ENCODE data around the gene DDX51. TPM values are rescaled to one million over a fixed set of nuclear protein-coding genes. Genes with fewer than 3 reads are reported as not detected.

DDX51 gene
- total RNA-seq (2014; rRNA removed; shearing (Covaris generic)) = 10.5 and 11.8 TPM in 2 replicates
- polyA plus RNA-seq (2015; cell fraction: cytosol; rRNA removed) = 5.6 and 6.6 TPM in 2 replicates
- 34.2 and 56.3 TPM in 2 replicates for polyA plus RNA-seq (2015; cell fraction: nucleus; rRNA removed)

DNA sequence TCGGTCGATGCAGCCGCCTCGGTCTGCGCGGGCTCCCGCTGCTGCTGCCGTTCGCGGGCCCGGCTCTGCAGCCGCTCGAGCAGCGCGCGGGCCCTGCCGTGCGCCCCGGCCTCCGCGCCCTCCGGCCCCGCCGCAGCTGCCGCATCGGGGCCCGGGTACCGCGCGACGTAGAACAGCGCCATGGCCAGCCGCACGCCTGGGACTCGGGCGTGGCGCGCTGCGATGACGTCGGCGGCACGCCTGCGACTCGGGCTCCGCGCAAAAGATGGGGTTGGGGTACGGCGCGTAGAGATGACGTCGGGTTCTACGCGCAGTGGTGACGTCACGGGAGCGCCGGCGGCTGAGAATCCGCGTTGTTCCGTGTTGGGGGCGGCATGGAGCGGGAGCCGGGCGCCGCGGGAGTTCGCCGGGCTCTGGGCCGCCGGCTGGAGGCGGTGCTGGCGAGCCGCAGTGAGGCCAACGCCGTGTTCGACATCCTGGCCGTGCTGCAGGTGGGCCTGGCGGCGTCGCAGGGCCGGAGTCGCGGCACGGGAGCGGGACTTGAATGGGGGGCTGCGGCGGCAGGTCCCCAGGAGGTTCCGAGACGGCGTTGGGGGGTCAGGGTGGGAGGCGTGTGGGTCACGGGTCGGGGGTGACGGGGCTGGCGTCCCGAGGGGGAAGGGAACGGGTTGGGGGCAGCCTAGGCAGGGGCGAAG is at the start of gene DDX51, which contains the start of gene NOC4L:
Gene DDX51, minus strand, starts transcription at position 205 of the 695 bp plus-strand sequence. Its CDS starts 23 bp downstream, at position 182.
Gene NOC4L, plus strand, starts transcription at position 343 of the 695 bp plus-strand sequence. Its CDS starts 32 bp downstream, at position 375.
- peak; percentile 89 for DNase-seq (ENCODE audit: low read depth)

DNA sequence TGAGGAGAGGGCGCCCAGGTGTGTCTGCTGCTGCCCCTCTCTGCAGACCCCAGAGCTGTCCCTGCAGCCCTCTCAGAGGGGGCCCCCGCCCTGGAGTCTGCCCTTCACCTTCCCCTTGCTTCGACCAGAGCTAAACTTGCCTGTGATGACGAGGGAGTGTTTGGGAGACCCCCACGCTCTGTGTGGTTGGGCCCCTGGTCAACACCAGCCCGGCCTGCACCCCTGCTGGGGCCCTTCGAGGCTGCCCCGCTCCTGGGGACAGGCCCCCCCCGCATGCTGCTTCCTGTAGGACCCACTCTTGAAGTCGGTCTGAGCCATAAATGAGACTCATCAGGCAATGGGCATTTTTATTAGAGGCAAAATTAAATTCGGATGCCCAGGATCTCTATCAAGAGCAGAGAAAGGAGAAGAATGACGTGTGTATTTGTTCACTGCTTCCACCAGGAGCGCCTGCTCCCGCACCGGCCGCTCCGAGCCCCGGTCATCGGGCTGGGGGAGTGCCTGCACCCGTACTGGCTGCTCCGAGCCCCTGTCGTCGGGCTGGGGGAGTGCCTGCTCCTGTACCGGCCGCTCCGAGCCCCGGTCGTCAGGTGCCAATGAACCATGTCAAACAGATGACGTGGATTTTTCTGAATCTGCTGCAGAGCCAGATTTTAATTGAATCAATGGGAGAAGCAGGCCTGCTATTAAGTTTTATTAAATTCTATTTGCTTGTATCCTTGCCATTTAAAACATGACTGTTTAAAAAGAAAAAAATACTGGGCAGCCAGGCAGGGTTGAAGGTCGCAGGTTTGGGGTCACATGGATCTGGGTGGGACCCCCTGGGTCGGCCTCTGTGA is 47.8 kb upstream of the DDX51 start:
- DNase-seq (ENCODE audit: low read depth) = no peak

DNA sequence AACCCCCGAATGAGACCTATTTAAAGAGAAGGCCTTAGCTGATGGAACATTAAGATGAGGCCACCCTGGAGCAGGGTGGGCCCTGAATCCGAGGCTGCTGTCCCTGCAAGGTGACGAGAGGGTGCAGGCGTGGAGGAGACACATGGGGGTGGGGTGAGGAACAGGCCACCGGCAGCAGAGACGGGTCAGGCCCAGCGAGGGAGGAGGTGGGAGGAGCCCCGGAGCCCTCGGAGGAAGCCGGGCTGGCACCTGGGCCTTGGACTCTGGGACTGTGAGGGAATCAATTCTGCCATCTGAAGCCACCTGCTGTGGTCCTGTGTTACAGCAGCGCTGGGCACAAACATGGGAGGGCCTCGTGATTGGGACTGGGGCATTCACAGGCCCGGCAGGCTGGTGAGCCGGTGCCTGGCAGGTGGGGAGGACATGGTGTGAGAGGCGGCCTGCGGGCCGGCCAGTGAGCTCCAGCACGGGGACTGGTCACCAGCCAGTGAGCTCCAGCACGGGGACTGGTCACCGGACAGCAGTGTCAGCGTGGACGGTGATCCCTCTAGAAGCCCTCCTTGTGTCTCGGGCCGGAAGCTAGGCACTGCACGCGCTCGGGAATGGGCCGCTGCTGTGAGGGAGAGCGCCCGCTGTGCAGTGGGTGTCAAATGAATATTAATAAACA is 46.8 kb upstream of the DDX51 start:
- DNase-seq (ENCODE audit: low read depth) = no peak

DNA sequence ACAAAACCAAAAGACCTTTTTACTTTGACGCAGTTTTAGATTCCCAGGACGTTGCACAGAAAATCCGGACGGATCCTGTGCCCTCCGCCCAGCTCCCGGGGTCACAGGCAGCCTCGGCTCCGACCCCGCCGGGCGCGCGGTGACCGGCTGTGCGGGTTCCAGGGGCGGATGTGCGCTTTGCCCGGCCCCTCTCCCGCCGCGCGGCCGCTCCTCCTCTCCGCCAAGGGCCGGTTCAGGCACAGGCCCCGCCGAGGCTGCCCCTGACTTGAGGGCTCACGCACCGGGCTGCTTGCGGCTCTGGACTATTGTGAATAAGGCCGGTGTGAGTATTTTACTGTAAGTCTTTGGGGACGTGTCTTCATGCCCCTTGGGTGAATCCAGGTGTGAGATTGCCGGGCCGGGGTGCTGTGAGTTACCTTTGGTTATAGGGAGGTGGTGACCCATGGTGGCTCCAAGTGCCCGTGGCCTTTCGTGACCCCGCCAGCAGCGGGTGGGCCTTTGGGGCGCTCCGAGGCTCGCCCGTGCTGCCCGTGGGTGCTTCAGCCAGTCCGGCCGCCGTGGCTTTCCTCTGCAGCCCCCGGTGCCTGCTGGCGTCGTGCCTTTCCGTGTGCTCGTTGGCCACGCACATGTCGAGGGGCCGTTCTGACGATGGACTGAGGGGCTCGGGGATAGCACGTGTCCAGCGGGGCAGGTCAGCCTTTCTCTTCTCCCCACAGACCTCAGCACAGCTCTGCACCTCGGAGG is 46.1 kb upstream of the DDX51 start:
- DNase-seq (ENCODE audit: low read depth) = no peak

DNA sequence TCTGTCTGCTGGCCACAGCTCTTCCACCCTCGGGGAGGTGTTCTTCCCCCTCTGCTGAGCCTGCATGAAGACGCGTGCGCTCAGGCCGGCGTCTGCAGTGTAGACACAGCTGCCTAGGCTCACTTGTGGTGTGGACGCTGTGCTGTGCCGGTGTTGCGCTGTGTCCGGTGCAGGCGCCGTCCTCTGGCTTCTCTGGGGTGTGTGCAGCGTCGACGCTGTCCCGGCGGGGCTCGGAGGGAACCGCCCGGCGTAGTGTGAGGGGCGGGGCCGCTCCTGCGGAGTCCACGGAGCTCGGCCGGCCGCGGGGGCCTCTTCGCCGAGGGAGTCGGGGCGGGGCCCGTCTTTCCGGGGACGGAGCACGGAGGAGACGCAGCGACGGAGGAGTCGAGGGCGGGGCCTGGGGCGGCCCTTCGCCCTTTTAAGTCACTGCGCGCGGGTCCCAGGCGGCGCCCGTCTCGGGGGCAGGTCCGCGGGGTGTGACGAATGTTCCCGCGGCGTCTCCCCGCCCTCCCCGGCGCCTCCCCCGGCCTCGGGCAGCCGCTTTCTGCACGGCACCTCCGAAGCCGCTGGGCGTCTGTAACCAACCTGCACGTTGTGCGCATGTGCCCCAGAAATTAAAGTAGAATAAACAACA is 45.4 kb upstream of the DDX51 start:
- DNase-seq (ENCODE audit: low read depth) = peak; percentile 24

GRCh38 chr12:132188916-132189325 is 44.8 kb upstream of the DDX51 start:
- DNase-seq (ENCODE audit: low read depth) = no peak

- DNase-seq (ENCODE audit: low read depth) = no peak
Observed at GRCh38 chr12:132188451-132188901, 44.4 kb upstream of the DDX51 start.

- DNase-seq (ENCODE audit: low read depth) = no peak
Observed at GRCh38 chr12:132187646-132188450, 43.7 kb upstream of the DDX51 start.

DNA sequence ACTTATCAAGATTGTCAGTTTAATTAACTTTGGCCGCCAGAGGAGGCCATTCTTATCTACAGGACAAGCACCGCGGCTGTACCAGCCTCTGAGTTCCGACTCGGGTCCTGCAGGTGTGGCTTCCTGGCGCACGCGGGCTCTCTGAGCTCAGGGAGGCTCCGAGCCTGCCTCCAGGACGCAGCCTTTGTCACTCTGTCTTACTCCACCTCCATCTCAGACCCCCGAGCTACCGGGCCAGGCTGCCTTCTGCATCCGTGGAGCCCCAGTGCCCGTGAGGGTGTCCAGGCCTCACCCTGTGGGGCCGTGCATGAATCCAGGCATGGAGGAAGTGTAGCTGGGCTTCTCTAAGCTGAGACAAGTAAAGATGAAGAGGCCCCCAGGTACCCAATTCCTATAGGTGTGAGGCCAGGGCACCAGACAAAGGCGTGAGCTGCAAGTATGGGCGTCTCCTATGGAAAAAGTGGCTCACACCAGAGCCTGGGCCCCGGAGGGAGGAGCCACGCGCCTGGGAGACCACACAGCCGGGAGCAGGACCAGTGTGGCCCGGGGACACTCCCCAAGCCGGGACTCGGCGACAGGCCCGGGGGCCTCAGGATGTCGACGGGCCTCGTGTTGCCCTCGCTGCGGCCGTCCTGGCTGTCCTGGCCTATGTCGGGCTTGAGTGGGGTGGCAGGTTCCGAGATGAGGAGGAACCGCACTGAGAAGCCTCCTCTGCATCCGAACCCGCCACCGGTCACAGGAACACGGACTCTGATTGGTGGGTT is 42.9 kb upstream of the DDX51 start:
- DNase-seq (ENCODE audit: low read depth) = no peak

DNA sequence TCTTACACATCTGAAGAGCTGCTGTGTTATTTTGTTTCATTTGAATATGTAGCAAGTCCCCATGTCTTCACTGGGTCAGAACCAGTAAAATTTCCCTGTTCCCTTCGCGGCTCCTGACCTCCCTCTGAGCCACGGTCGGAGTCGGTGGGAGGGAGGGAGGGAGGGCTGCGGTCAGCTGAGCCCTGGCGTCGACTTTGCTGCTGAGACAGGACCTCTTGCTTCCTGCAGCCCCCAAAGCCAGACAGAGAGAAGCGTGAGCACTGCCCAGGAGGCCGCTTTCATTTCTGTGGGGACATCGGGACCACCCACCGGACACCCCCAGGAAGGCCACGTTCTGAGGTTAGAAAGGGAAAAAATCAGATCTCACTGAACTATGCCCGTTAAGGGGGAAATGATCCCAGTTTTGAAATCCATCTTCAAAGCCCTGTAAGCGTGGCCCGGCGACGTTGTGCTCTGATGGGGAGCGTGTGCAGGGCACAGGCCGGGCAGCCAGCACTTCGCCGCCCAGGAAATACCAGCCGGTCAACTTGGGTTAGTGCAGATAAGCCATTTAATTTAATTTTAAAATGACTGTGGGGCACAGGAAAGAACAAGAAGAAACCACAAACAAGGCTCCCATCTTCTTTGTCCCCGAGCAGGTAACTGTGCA is 42.2 kb upstream of the DDX51 start:
- DNase-seq (ENCODE audit: low read depth) = no peak

- DNase-seq (ENCODE audit: low read depth) = no peak
Observed at GRCh38 chr12:132185705-132186104, 41.6 kb upstream of the DDX51 start.

DNA sequence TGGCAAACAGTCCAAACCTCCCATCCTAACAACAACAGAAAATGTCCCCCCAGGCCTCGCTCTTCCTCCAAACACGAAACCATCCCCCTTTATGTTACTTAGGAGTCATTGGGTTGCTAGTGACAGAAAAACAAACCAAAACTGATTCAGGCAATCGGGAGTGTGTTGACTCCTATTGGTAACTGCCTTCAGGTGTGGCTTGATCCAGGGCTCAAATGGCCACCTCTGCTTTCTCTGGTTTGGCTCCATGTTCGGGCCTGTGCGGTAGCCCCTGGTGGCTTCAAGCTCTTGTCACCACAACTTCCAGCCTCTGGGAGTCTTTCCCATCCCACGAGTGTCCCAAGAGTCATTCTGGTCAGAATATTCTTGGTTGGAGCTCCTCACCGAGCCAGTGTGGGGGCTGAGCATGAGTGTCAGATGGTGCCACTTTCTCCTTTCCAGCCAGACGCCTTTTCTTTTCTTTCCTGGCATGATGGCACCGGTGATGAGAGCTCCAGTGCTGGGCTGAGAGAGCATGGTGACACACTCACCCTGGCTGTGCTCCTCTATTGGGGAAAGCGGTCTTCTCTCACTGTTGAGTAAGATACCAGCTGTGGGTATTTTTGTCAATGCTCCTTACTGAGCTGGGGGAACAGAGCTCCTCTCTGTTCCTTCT is 38.7 kb upstream of the DDX51 start:
- no peak for DNase-seq (ENCODE audit: low read depth)

DNA sequence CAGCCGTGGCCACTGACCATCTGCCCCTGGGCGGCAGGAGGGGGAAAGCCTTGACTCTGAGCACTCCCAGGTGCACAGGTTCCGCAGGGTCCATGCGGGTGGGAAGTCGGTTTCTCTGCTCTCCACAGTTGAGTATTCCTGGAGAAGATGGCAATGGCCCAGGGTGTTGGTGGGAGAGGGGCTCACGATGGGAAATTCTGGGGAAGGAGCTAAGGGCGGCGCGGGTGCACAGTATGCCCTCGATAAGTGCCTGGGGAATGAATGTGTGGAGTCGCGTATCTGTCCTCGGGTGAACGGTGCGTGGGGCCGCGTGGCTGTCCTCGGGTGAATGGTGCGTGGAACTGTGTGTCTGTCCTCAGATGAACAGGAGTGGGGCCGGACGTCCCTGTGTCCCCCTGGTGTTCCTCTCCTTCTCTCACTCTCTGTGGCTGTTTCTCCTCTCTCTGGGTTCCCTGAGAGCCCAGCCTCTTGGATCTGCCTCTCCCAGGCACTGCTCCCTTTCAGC is 38.1 kb upstream of the DDX51 start:
- no peak for DNase-seq (ENCODE audit: low read depth)

- no peak for DNase-seq (ENCODE audit: low read depth)
Observed at GRCh38 chr12:132181570-132182200, 37.6 kb upstream of the DDX51 start.

DNA sequence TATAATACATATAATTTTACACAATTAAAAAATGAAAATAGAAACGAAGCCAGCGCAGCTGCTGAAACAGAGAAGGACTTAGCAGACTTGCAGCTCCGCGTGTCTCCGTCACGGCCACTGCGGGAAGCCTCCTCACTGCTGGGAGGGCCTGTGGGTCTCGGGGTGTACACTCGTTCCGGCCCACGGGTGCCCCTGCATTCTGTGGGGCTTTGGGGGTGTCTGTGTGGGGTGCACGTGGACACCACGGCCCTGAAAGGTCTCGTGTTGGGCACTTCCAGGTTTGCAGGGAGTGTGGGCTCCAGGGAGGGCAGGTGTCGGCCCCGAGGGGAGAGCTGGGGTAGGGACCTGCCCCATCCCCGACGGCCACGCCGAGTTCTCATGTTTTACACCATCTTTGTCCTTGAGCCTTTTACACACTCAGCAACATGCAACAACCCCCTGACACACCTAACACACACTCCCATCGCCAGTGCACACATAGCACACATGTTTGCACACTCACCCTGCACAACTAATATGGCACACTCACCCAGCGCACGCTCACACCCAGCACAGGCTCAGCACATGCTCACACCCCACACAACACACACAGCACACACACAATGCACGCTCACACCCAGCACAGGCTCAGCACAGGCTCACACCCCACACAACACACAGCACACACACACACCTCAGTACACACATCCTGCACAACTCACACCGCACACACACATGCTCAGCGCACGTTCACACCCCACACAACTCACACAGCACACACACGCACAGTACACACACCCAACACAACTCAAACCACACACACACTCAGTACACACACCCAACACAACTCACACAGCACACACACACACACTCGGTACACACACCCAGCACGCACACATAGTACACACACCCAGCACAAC is 36.8 kb upstream of the DDX51 start:
- DNase-seq (ENCODE audit: low read depth) = no peak

All from HT1080 (cell line).